HepG2 (cell line): ENCODE data around the gene GFER. TPM values are rescaled to one million over a fixed set of nuclear protein-coding genes. Genes with fewer than 3 reads are reported as not detected.

Source experiments
- ATM ChIP-seq: fragments of 450-650 bp; IDR thresholded peaks from 2 replicates; pipeline ENCODE4 v1.7.1; 2017; ENCODE audit warnings: mild to moderate bottlenecking, borderline replicate concordance
- DR1 ChIP-seq: sonication (generic); formaldehyde crosslinking; IDR thresholded peaks from 2 replicates; pipeline ENCODE4 v1.8.0; 2021; ENCODE audit warnings: mild to moderate bottlenecking, missing genetic modification reagents, inconsistent platforms
- GPN1 ChIP-seq: sonication (generic); formaldehyde crosslinking; IDR thresholded peaks from 2 replicates; pipeline ENCODE4 v1.5.1; 2020; ENCODE audit warnings: missing genetic modification reagents, borderline replicate concordance
- HMGXB4 ChIP-seq, 2 experiments: sonication (generic) in 1 of 2; formaldehyde crosslinking in 1 of 2; IDR thresholded peaks; 2 replicates each; pipeline versions ENCODE4 v1.4.0 to v1.6.1; 2018 to 2020; ENCODE audit warnings: missing genetic modification reagents in 2 of 2, borderline replicate concordance in 1 of 2, low read depth in 1 of 2, mild to moderate bottlenecking in 1 of 2, missing biosample characterization in 1 of 2
- IRF9 ChIP-seq: sonication (generic); formaldehyde crosslinking; IDR thresholded peaks from 2 replicates; pipeline ENCODE4 v1.8.0; 2022; ENCODE audit warnings: missing genetic modification reagents, mild to moderate bottlenecking, borderline replicate concordance
- KDM6A ChIP-seq: IDR thresholded peaks from 2 replicates; pipeline ENCODE4 v1.6.1; 2016; ENCODE audit warnings: low read depth
- MATR3 ChIP-seq: sonication (generic); formaldehyde crosslinking; IDR thresholded peaks from 2 replicates; pipeline ENCODE4 v1.4.0; 2020; ENCODE audit warnings: missing genetic modification reagents
- NFATC3 ChIP-seq: sonication (generic); formaldehyde crosslinking; IDR thresholded peaks from 2 replicates; pipeline ENCODE4 v1.5.1; 2020; ENCODE audit warnings: mild to moderate bottlenecking, missing genetic modification reagents
- POGZ ChIP-seq: sonication (generic); formaldehyde crosslinking; IDR thresholded peaks from 2 replicates; pipeline ENCODE4 v1.4.0; 2020; ENCODE audit warnings: mild to moderate bottlenecking, missing genetic modification reagents
- RCOR2 ChIP-seq: IDR thresholded peaks from 2 replicates; pipeline ENCODE4 v1.6.1; 2016; ENCODE audit warnings: missing biosample characterization, missing genetic modification reagents
- SAFB2 ChIP-seq: sonication (generic); formaldehyde crosslinking; IDR thresholded peaks from 2 replicates; pipeline ENCODE4 v1.5.1; 2020; ENCODE audit warnings: missing genetic modification reagents, low read depth, mild to moderate bottlenecking, borderline replicate concordance
- USF2 ChIP-seq, 2 experiments: sonication (generic) in 1 of 2; formaldehyde crosslinking in 1 of 2; IDR thresholded peaks; 2 replicates each; pipeline versions ENCODE4 v1.5.1 to v1.6.1; 2011 to 2020; ENCODE audit warnings: borderline replicate concordance in 1 of 2, low read depth in 1 of 2, low read length in 1 of 2, mild to moderate bottlenecking in 1 of 2, missing genetic modification reagents in 1 of 2, moderate library complexity in 1 of 2
- WIZ ChIP-seq: sonication (generic); formaldehyde crosslinking; IDR thresholded peaks from 2 replicates; pipeline ENCODE4 v1.5.1; 2020; ENCODE audit warnings: mild to moderate bottlenecking, missing genetic modification reagents
- ZBTB39 ChIP-seq: sonication (generic); formaldehyde crosslinking; IDR thresholded peaks from 2 replicates; pipeline ENCODE4 v1.5.0; 2020; ENCODE audit warnings: missing genetic modification reagents
- ZNF33B ChIP-seq: sonication (generic); formaldehyde crosslinking; IDR thresholded peaks from 2 replicates; pipeline ENCODE4 v1.5.1; 2020; ENCODE audit warnings: mild to moderate bottlenecking, missing genetic modification reagents
- ZNF382 ChIP-seq: sonication (generic); formaldehyde crosslinking; IDR thresholded peaks from 2 replicates; pipeline ENCODE4 v1.5.0; 2020; ENCODE audit warnings: missing genetic modification reagents, mild to moderate bottlenecking, borderline replicate concordance
- ZNF710 ChIP-seq: sonication (generic); formaldehyde crosslinking; IDR thresholded peaks from 2 replicates; pipeline ENCODE4 v1.5.0; 2020; ENCODE audit warnings: mild to moderate bottlenecking, missing genetic modification reagents, borderline replicate concordance
- polyA plus RNA-seq, 8 experiments: library from polyadenylated mRNA; depleted of rRNA in 3 of 8; stranded (reverse) in 7 of 8; unstranded in 1 of 8; fragments of >200 nt; fragmentation: Illumina TruSeq in 4 of 8; extraction: Trizol in 4 of 8; gene quantifications; 2 replicates each; pipeline versions ENCODE4 v1.2.1 to v1.2.3, GENCODE V29; 2011 to 2016; ENCODE audit warnings: low read depth in 4 of 8, missing spikeins in 1 of 8, mixed read lengths in 1 of 8; ENCODE audit not compliant: insufficient read depth in 1 of 8
- total RNA-seq, 5 experiments: library from RNA; depleted of rRNA; stranded (reverse); fragments of >200 nt; fragmentation: Illumina TruSeq; extraction: Trizol; gene quantifications; 2 replicates each; pipeline ENCODE4 v1.2.3, GENCODE V29; 2016; ENCODE audit warnings: low read depth in 1 of 5

GFER gene
- total and polyA plus RNA-seq, 2 of the 13 experiments (the other 11 are each of a cell fraction or from before 2014, with no cell fraction given) = 28.6 to 71.7 TPM

DNA sequence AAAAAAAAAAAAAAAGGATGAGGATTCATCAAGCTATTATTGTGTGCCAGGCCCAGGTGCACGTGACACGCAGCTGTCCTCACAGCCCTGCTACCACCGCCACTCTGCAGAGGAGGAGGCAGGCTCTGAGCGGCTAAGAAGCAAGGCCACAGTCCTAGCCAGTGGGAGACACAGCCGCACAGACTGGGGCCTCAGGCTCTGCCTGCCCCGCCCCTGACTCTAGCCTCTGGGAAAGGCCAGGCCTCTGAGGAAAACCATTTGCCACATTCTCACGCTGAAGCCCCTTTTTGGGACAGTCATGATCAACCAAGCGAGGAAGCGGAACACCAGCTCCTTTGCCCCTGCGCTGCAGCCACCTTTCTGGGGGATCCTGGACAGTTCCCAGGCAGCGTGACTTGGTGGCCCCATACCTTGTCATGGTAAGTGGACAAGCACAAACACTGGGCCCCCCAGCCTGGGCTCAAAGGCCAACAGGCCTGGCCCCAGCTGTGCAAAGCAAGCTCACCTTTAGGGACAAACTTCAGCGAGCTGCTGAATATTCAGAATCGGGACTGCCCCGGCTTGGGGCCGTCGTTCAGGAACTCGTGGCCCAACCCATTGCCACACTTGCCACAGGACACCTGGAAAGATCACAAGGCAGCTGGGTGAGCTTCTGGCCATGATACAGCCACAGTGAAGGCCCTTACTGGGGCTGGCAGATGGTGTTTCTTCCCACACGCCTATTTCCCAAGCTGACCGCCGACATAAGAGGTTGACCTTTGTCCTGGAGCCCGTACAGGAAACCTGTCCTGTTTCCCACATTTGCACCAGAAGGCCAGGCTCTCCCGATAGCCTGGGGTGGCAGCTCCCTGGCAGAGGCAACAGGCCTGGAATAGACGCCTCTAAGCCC, 43.5 kb upstream of the GFER start (continued):
- peak; percentile 43; the same call in 1 of the 2 replicates for TF ChIP-seq USF2 (IDR thresholded peaks at IDR 0.05; ENCODE audit: low read depth, low read length)
- TF ChIP-seq USF2 (CRISPR knock-in tag; IDR thresholded peaks at IDR 0.05; ENCODE audit: borderline replicate concordance) = peak; percentile 44; the same call in 1 of the 2 replicates
- no peak for TF ChIP-seq ATM
- no peak for TF ChIP-seq RCOR2 (CRISPR knock-in tag)
- TF ChIP-seq POGZ (CRISPR knock-in tag) = peak; percentile 73; the same call in 1 of the 2 replicates
- TF ChIP-seq WIZ (CRISPR knock-in tag) = no peak; the same call in 1 of the 2 replicates
- no peak for TF ChIP-seq NFATC3 (CRISPR knock-in tag)
- no peak for TF ChIP-seq ZNF382 (CRISPR knock-in tag)
- peak; percentile 61; the same call in 1 of the 2 replicates for TF ChIP-seq DR1 (CRISPR knock-in tag)
- no peak for TF ChIP-seq GPN1 (CRISPR knock-in tag)
- TF ChIP-seq KDM6A = peak; percentile 97
- peak; percentile 2 to 37; a peak in 2 of 4 replicates for TF ChIP-seq HMGXB4 (CRISPR knock-in tag; IDR thresholded peaks at IDR 0.05; ENCODE audit: borderline replicate concordance in 1 of 2, low read depth in 1 of 2)
- no peak for TF ChIP-seq ZNF33B (CRISPR knock-in tag)
- no peak for TF ChIP-seq ZBTB39 (CRISPR knock-in tag)
- TF ChIP-seq SAFB2 (CRISPR knock-in tag) = no peak; the same call in 1 of the 2 replicates
- TF ChIP-seq MATR3 (CRISPR knock-in tag) = no peak
- peak; percentile 59; the same call in 1 of the 2 replicates for TF ChIP-seq IRF9
- peak; percentile 82; the same call in 1 of the 2 replicates for TF ChIP-seq ZNF710 (CRISPR knock-in tag)
